Measurements from ENCODE around the gene SYTL4. TPM values are rescaled to one million over a fixed set of nuclear protein-coding genes. Genes with fewer than 3 reads are reported as not detected.

SYTL4 gene
- total and polyA plus RNA-seq, 2 of the 13 experiments (the other 11 are each of a cell fraction or from before 2014, with no cell fraction given) = 0.41 to 0.73 TPM

DNA sequence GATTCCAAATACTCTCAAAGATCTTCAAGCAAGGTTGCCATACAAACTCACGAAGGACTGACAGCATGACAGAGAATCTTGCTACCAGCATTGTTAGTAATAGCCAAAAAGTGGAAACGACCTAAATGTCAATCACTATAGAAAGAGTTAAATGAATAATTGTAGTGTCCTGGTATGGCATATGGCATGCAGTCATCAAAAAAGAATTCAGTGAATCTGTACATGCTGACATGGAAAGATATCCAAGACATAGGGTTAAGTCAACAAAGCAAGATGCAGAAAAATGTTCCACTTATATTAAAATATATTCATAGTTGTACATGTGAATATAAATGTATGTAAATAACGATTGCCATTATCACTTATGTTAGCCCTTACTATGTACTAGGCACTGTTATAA is 50.3 kb downstream of the SYTL4 start (continued):
- TF ChIP-seq ZBTB7A (CRISPR knock-in tag; IDR thresholded peaks at IDR 0.05) (no peak), ZNF841 (CRISPR knock-in tag; IDR thresholded peaks at IDR 0.05; ENCODE audit: borderline replicate concordance) (no peak), TBL1XR1 (IDR thresholded peaks at IDR 0.05; ENCODE audit: borderline replicate concordance, low read length, partially characterized antibody) (no peak), ZNF761 (CRISPR knock-in tag; conservative IDR thresholded peaks at IDR 0.05) (no peak)
- TF ChIP-seq, protein P1, sequence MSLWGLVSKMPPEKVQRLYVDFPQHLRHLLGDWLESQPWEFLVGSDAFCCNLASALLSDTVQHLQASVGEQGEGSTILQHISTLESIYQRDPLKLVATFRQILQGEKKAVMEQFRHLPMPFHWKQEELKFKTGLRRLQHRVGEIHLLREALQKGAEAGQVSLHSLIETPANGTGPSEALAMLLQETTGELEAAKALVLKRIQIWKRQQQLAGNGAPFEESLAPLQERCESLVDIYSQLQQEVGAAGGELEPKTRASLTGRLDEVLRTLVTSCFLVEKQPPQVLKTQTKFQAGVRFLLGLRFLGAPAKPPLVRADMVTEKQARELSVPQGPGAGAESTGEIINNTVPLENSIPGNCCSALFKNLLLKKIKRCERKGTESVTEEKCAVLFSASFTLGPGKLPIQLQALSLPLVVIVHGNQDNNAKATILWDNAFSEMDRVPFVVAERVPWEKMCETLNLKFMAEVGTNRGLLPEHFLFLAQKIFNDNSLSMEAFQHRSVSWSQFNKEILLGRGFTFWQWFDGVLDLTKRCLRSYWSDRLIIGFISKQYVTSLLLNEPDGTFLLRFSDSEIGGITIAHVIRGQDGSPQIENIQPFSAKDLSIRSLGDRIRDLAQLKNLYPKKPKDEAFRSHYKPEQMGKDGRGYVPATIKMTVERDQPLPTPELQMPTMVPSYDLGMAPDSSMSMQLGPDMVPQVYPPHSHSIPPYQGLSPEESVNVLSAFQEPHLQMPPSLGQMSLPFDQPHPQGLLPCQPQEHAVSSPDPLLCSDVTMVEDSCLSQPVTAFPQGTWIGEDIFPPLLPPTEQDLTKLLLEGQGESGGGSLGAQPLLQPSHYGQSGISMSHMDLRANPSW (CRISPR knock-in tag; IDR thresholded peaks at IDR 0.05; ENCODE audit: borderline replicate concordance) = no peak
- TF ChIP-seq, protein P2, sequence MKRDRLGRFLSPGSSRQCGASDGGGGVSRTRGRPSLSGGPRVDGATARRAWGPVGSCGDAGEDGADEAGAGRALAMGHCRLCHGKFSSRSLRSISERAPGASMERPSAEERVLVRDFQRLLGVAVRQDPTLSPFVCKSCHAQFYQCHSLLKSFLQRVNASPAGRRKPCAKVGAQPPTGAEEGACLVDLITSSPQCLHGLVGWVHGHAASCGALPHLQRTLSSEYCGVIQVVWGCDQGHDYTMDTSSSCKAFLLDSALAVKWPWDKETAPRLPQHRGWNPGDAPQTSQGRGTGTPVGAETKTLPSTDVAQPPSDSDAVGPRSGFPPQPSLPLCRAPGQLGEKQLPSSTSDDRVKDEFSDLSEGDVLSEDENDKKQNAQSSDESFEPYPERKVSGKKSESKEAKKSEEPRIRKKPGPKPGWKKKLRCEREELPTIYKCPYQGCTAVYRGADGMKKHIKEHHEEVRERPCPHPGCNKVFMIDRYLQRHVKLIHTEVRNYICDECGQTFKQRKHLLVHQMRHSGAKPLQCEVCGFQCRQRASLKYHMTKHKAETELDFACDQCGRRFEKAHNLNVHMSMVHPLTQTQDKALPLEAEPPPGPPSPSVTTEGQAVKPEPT (CRISPR knock-in tag; IDR thresholded peaks at IDR 0.05; ENCODE audit: low read depth) = no peak

GRCh38 chrX:100680756-100681155 is 51.2 kb downstream of the SYTL4 start:
- BruUV-seq (replicated peaks) = no TSS peak
- H3K4me3 ChIP-seq (replicated peaks in 1 of 3; ENCODE audit: insufficient read depth in 1 of 3, low read depth in 2 of 3, low read length in 3 of 3) = no peak overlapping the region
- no peak for TF ChIP-seq THYN1 (CRISPR knock-in tag; IDR thresholded peaks at IDR 0.05; ENCODE audit: borderline replicate concordance, low read depth)
- no peak for TF ChIP-seq EEA1 (CRISPR knock-in tag; IDR thresholded peaks at IDR 0.05; ENCODE audit: borderline replicate concordance)
- no peak for TF ChIP-seq SOX5 (CRISPR knock-in tag; IDR thresholded peaks at IDR 0.05; ENCODE audit: borderline replicate concordance)
- TF ChIP-seq ZNF432 (CRISPR knock-in tag; IDR thresholded peaks at IDR 0.05; ENCODE audit: borderline replicate concordance) = no peak
- TF ChIP-seq ZMYM2 (CRISPR knock-in tag; IDR thresholded peaks at IDR 0.05) = no peak
- no peak for TF ChIP-seq CREB1 (IDR thresholded peaks at IDR 0.05)
- no peak for TF ChIP-seq CREB1 (CRISPR knock-in tag; IDR thresholded peaks at IDR 0.05)
- TF ChIP-seq ATF7-NPFF (CRISPR knock-in tag; IDR thresholded peaks at IDR 0.05; ENCODE audit: low read depth) = no peak
- TF ChIP-seq ZNF619 (CRISPR knock-in tag; IDR thresholded peaks at IDR 0.05) = no peak
- TF ChIP-seq, protein P3, sequence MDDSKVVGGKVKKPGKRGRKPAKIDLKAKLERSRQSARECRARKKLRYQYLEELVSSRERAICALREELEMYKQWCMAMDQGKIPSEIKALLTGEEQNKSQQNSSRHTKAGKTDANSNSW (CRISPR knock-in tag; IDR thresholded peaks at IDR 0.05; ENCODE audit: borderline replicate concordance) = no peak
- TF ChIP-seq U2AF1 (optimal IDR thresholded peaks at IDR 0.05; ENCODE audit: low read depth, low read length) = no peak
- TF ChIP-seq ZNF776 (CRISPR knock-in tag; IDR thresholded peaks at IDR 0.05) = no peak
- no peak for TF ChIP-seq ZNF121 (CRISPR knock-in tag; IDR thresholded peaks at IDR 0.05)
- no peak for TF ChIP-seq ZFY (CRISPR knock-in tag; IDR thresholded peaks at IDR 0.05)
- TF ChIP-seq ZNF749 (CRISPR knock-in tag; IDR thresholded peaks at IDR 0.05; ENCODE audit: borderline replicate concordance) = no peak
- TF ChIP-seq NFKBIZ (CRISPR knock-in tag; IDR thresholded peaks at IDR 0.05) = no peak

More at GRCh38 chrX:100680756-100681155, 51.2 kb downstream of the SYTL4 start:
- intact Hi-C loops (cut with micrococcal nuclease; ENCODE audit: unreplicated experiment) = loop anchor here (10.0 kb wide), 1 partner anchor 166 kb away; no protein-coding TSS in a partner anchor
- ChIA-PET CTCF (ENCODE audit: low intra/inter-chr PET ratio, low total read pairs) (no interaction called here), POLR2A (no interaction called here)
- H3K4me2 ChIP-seq (ENCODE audit: low read depth, low read length) = no peak overlapping the region
- in situ Hi-C loops (cut with HindIII; ENCODE audit: extremely low pct_ligation_motif_present, low pct_unique_long_range_greater_than_20kb) = no loop called here
- no peak overlapping the region for H2AFZ ChIP-seq (ENCODE audit: low read length)
- no peak overlapping the region for H3K27ac ChIP-seq (ENCODE audit: extremely low read length, insufficient read depth, low read length)
- H3K79me2 ChIP-seq (ENCODE audit: insufficient read depth, low read length) = no peaks in the 10 kb centered on the region
- FAIRE-seq = no peak
- H4K20me1 ChIP-seq (ENCODE audit: insufficient read depth, low read length) = no peaks in the 10 kb centered on the region
- no peaks in the 10 kb centered on the region for H3K9me3 ChIP-seq (ENCODE audit: low read length)
- no peaks in the 10 kb centered on the region for H3K36me3 ChIP-seq (replicated peaks in 1 of 2; ENCODE audit: control insufficient read depth in 1 of 2, insufficient read depth in 2 of 2, low read length in 2 of 2)
- H3K4me1 ChIP-seq (ENCODE audit: insufficient read depth, low read length) = no peaks in the 10 kb centered on the region
- no peak for ATAC-seq
- no peaks in the 10 kb centered on the region for H3K27me3 ChIP-seq (ENCODE audit: control insufficient read depth in 1 of 2, insufficient read depth in 2 of 2, low read length in 2 of 2)
- 8% methylated on average over 1 of the region's 2 CpGs for WGBS (ENCODE audit: low lambda C conversion rate)
- no peak for DNase-seq (ENCODE audit: low spot score)
- H3K9ac ChIP-seq (ENCODE audit: insufficient read depth, low read depth, low read length) = no peak overlapping the region

All from HepG2 (cell line).